Cardiac fibroblast (primary cell): Measurements from ENCODE around the gene LSMEM2.
"Not testable (repeated sequence)": the region's sequence is repeated elsewhere in the genome, so short reads cannot be mapped to it uniquely, and the experiment has no call there.

ENCODE experiments used
- DNase-seq, 2 donors: peaks; one replicate each; pipeline versions ENCODE4 v3.0.0 to v3.0.0-alpha.2; 2010; ENCODE audit warnings: low read depth in 2 of 2
- H3K4me3 ChIP-seq, 2 donors: replicated peaks in 1 of 2; 1 replicate in 1 of 2; 2 replicates in 1 of 2; pipeline ENCODE4 v1.5.1; 2011; ENCODE audit warnings: low read depth in 2 of 2, low read length in 2 of 2, mild to moderate bottlenecking in 2 of 2, moderate library complexity in 1 of 2
- CTCF ChIP-seq: IDR thresholded peaks from one replicate; pipeline ENCODE4 v1.5.1; 2011; ENCODE audit warnings: low read depth, mild to moderate bottlenecking, low read length, inconsistent platforms

Gene LSMEM2

DNA sequence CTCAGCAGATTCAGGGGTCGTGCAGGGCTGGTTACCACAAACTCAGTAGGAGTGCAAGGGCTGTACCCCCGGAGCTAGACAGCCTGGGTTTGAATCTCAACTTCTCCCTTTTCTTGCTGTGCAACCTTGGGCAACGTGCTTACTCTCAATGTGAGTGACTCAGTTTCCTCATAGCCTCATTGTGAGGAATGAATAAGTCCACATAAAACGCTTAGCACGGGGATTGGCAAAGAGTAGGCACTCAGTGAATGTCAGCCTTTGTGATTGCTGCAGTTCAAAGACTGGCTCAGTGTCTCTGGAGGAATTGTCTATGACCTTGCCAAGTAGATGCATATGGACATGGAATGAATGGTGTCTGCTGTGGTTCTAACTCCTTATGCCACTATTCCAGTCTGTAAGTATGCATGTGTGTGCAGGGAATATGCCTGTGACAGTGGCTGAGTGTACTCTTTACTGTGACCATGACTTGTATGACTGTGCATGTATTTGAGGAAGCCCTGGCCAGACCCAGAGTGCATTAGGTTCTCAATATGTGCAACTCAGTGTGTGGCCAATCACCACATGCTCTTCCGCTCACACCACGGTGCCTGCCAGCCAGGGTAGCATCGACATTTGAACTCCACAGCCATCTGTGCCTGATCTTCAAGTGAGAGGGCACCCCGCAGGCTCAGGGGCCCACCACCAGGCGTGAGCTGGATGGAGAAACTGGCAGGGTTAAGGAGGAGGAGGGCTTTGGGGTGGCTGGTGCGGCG is 21.2 kb downstream of the LSMEM2 start:
- peak; percentile 51 to 84 for DNase-seq
- peak overlapping the region; percentile 28 to 50 for H3K4me3 ChIP-seq
- no peak for TF ChIP-seq CTCF

DNA sequence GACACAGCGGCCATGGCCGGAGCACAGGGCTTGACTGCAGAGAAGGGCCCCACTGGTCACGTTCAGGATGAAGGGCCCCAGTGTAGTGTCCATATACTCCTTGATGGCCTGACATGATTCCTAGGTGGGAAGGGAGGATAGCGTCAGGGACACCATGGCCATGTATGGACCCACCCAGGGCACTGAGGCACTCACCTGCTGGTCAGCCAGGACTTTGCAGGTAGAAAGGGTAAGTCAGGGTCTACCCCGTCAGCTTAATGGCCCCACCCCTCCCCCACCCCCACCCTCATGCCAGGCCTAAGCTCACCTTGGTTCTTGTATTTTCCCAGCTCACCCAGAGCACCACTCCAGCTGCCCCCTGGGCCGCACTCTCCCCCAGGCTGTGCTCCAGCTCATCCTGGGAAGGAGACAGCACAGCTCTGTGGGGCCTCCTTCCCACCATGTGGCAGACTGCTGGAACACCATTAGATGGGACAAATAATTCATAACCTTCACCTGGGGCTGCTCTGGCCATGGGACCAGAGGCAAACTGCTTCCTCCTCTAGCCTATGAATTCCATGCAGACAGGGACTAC is 21.9 kb downstream of the LSMEM2 start:
- TF ChIP-seq CTCF, result no peak

DNA sequence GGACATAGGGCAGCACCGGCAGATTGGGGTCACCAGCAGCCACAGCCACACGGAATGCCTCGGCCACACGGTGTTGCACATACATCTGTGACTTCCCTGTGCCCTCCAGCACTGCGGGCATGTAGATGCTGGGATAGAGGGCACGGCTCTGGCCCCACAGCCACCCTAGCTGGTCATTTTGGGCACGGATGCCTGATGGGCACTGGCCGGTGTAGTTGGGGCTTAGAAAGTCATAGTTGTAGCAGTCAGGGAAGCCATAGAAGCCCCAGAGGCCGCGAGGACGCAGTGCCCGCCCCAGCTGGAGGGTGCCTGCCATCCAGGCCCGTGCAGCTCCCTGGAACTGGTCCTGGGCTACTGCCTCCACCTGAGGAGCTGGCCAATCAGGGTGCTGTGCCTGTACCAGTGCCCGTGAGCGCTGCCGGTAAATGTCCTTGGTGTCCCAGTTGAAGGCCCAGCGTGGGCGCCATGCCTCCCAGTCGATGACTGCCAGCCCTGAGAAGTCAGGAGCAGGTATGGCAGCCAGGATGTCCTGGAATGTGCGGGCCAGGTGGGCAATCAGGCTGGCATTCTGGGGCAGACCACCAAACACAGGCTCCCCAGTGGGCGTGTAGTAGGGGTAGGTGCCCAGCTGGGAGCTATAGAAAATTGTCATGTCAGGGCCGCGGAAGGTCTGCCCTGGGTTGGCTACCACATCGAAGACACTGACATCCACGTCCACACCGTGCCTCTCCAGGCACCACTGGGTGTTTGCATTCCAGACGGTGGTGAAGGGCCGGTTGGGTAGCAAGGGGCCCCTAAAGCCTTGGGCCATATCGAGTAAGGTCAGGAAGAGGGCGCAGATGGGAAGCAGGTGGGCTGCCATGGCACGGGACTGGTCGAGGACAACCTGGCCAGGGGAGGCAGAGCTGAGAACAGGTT is 23.5 kb downstream of the LSMEM2 start:
- no peak overlapping the region for H3K4me3 ChIP-seq
- no peak for TF ChIP-seq CTCF
- no peak for DNase-seq

More for the DNA sequence above, 21.9 kb downstream of the LSMEM2 start:
- no peak overlapping the region for H3K4me3 ChIP-seq
- DNase-seq, result no peak

GRCh38 chr3:50303013-50303815 is 24.3 kb downstream of the LSMEM2 start, which contains the start of gene HYAL1:
HYAL1 (minus strand) TSS chr3:50303574; CDS start chr3:50302956, 618 bp downstream.
- H3K4me3 ChIP-seq, result no peak within 1 kb of the TSS

DNA sequence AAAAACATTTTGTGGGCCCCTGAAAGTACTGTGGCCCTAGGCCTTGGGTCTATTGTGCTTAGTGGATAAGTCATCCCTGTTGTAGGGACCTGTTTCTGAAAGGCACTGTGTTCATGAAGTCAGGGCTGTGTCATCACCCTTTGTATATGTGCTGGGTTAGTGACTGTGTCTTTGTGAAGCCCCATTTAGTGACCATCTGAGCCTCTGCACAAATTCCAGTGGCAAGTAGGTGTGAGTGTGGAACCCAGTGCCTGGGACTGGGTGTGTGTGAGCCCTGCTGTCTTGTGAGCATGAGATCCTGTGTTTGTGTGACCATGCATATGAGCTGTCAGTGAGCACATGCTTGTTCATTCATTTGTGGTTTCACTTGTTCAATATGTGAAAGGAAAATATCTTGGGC is 25.7 kb downstream of the LSMEM2 start:
- H3K4me3 ChIP-seq, result no peak overlapping the region
- TF ChIP-seq CTCF, result no peak
- DNase-seq, result no peak

More at GRCh38 chr3:50303013-50303815, 24.3 kb downstream of the LSMEM2 start, which contains the start of gene HYAL1:
- DNase-seq, result peak; percentile 31 to 67
- TF ChIP-seq CTCF, result peak; percentile 2

DNA sequence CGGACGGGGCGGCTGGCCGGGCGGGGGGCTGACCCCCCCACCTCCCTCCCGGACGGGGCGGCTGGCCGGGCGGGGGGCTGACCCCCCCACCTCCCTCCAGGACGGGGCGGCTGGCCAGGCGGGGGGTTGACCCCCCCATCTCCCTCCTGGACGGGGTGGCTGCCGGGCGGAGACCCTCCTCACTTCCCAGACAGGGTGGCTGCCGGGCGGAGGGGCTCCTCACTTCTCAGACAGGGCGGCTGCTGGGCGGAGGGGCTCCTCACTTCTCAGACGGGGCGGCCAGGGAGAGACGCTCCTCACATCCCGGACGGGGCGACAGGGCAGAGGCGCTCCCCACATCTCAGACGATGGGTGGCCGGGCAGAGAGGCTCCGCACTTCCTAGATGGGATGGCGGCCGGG is 33.2 kb downstream of the LSMEM2 start:
- not testable (repeated sequence) for DNase-seq, H3K4me3 ChIP-seq
